Measurements from ENCODE around the gene ATP8A2. TPM values are rescaled to one million over a fixed set of nuclear protein-coding genes. Genes with fewer than 3 reads are reported as not detected.

Gene ATP8A2
- total RNA-seq, 3 donors from 2014 or later (not counting 1 experiment from before 2014, with no cell fraction given) = 0.43 to 0.68 (median 0.59) TPM

DNA sequence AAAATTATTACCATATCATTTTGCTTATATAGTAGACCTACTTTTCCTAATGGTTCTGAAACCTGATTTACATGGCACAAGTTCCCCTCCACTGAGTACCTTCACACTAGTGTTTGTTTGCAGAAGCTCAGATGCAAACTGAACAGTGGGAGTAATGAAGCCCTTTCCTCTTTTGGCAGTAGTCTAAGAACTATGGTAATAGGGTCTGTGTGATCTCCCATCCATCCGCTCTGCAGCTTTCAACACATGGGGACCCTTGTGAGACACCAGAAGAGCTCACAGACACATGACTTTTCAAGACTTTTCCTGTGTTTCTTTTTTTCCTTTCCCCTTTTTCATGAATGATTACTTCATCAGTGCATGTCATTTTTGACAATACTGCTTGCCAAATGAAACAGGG is 336.0 kb downstream of the ATP8A2 start:
- H3K9me3 Mint-ChIP-seq = no peaks in the 10 kb centered on the region
- H3K4me1 Mint-ChIP-seq = no peaks in the 10 kb centered on the region

DNA sequence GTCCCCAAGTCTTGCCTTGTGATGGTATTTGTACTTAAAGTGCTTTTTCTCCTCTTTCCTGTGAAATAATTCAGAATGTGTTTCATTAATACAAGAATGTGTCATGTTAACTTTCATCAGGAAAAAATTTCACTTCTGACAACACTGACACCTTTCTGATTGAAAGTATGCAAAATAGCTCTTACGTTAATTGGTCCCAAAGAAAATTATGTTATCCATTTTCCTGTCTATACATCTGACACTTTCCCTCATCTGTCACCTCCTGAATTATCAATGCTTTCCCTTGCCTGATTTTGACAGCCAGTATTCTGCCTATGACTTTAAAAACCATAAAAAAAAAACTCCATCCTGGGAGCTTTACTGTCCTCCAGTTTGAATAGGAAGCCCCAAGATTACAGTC is 336.5 kb downstream of the ATP8A2 start:
- H3K27me3 ChIP-seq (ENCODE audit: control insufficient read depth, insufficient read depth, low read length) = peaks cover 5% of the 10 kb centered on the region
- no peaks in the 10 kb centered on the region for H3K9me3 Mint-ChIP-seq
- no peak overlapping the region for H3K27ac Mint-ChIP-seq
- TF ChIP-seq, protein P1, sequence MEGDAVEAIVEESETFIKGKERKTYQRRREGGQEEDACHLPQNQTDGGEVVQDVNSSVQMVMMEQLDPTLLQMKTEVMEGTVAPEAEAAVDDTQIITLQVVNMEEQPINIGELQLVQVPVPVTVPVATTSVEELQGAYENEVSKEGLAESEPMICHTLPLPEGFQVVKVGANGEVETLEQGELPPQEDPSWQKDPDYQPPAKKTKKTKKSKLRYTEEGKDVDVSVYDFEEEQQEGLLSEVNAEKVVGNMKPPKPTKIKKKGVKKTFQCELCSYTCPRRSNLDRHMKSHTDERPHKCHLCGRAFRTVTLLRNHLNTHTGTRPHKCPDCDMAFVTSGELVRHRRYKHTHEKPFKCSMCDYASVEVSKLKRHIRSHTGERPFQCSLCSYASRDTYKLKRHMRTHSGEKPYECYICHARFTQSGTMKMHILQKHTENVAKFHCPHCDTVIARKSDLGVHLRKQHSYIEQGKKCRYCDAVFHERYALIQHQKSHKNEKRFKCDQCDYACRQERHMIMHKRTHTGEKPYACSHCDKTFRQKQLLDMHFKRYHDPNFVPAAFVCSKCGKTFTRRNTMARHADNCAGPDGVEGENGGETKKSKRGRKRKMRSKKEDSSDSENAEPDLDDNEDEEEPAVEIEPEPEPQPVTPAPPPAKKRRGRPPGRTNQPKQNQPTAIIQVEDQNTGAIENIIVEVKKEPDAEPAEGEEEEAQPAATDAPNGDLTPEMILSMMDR (IDR thresholded peaks at IDR 0.05) = no peak
- H3K4me1 Mint-ChIP-seq = no peaks in the 10 kb centered on the region
- 94% methylated on average over 1 of the region's 1 CpG for WGBS (ENCODE audit: insufficient coverage)
- no peaks in the 10 kb centered on the region for H3K36me3 ChIP-seq (ENCODE audit: control insufficient read depth, insufficient read depth, low read length)
- no peak overlapping the region for H3K4me3 Mint-ChIP-seq
- no peak for DNase-seq
- intact Hi-C loops (cut with micrococcal nuclease) = no loop called here
- no peak overlapping the region for H3K27ac ChIP-seq (ENCODE audit: low read length)
- H3K4me1 ChIP-seq (ENCODE audit: control insufficient read depth, insufficient read depth, low read length) = no peaks in the 10 kb centered on the region
- no peaks in the 10 kb centered on the region for H3K36me3 Mint-ChIP-seq
- H3K9me3 ChIP-seq (ENCODE audit: control insufficient read depth, insufficient read depth, low read length) = no peaks in the 10 kb centered on the region
- H3K4me3 ChIP-seq (ENCODE audit: low read length) = no peak overlapping the region
- no peak for ATAC-seq
- peaks cover 10 to 44% of the 10 kb centered on the region in 2 donors for H3K27me3 Mint-ChIP-seq (ENCODE audit: low read depth in 2 of 2)

More for the DNA sequence above, 336.0 kb downstream of the ATP8A2 start:
- WGBS (ENCODE audit: insufficient coverage) = 93% methylated on average over 1 of the region's 1 CpG
- DNase-seq = no peak
- Mint-ChIP-seq H3K4me3 (no peak overlapping the region), H3K27me3 (ENCODE audit: low read depth in 2 of 2) (peaks cover 12 to 38% of the 10 kb centered on the region in 2 donors), H3K36me3 (no peaks in the 10 kb centered on the region), H3K27ac (no peak overlapping the region)
- peaks cover 5% of the 10 kb centered on the region for H3K27me3 ChIP-seq (ENCODE audit: control insufficient read depth, insufficient read depth, low read length)
- H3K36me3 ChIP-seq (ENCODE audit: control insufficient read depth, insufficient read depth, low read length) = no peaks in the 10 kb centered on the region
- no peak overlapping the region for H3K4me3 ChIP-seq (ENCODE audit: low read length)
- no peak for ATAC-seq
- H3K27ac ChIP-seq (ENCODE audit: low read length) = no peak overlapping the region
- TF ChIP-seq, protein P1 (IDR thresholded peaks at IDR 0.05) = no peak
- no peaks in the 10 kb centered on the region for H3K4me1 ChIP-seq (ENCODE audit: control insufficient read depth, insufficient read depth, low read length)
- intact Hi-C loops (cut with micrococcal nuclease) = no loop called here
- no peaks in the 10 kb centered on the region for H3K9me3 ChIP-seq (ENCODE audit: control insufficient read depth, insufficient read depth, low read length)

DNA sequence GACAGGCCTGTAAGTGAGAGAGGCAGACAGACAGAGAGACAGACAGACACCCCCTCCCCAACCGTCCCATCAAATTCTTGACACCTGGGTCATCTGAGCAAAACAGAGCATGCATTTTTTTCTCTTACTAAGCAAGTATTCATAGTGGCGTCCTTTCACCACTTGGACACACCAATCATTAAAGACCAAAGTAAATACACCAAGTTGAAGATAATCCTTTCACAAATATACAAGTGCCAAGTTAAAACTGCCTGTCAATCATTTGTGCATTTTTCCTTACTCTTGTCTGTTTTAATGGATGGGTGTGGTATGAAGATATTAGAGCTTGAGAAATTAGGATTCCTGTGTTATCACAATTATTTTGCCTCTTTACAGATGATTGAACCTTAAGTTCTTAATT is 337.3 kb downstream of the ATP8A2 start:
- H3K36me3 Mint-ChIP-seq = no peaks in the 10 kb centered on the region
- H3K4me3 ChIP-seq (ENCODE audit: low read length) = no peak overlapping the region
- ATAC-seq (no peak), DNase-seq (no peak)
- H3K4me1 Mint-ChIP-seq = no peaks in the 10 kb centered on the region
- H3K36me3 ChIP-seq (ENCODE audit: control insufficient read depth, insufficient read depth, low read length) = no peaks in the 10 kb centered on the region
- no peaks in the 10 kb centered on the region for H3K9me3 ChIP-seq (ENCODE audit: control insufficient read depth, insufficient read depth, low read length)
- no peaks in the 10 kb centered on the region for H3K4me1 ChIP-seq (ENCODE audit: control insufficient read depth, insufficient read depth, low read length)
- H3K27me3 Mint-ChIP-seq (ENCODE audit: low read depth in 2 of 2) = peaks cover 13 to 52% of the 10 kb centered on the region in 2 donors
- H3K27me3 ChIP-seq (ENCODE audit: control insufficient read depth, insufficient read depth, low read length) = peaks cover 8% of the 10 kb centered on the region
- 89% methylated on average over 2 of the region's 2 CpGs for WGBS (ENCODE audit: insufficient coverage)
- H3K4me3 Mint-ChIP-seq = no peak overlapping the region
- TF ChIP-seq, protein P1 (IDR thresholded peaks at IDR 0.05) = no peak
- no peak overlapping the region for H3K27ac Mint-ChIP-seq
- H3K27ac ChIP-seq (ENCODE audit: low read length) = no peak overlapping the region
- H3K9me3 Mint-ChIP-seq = no peaks in the 10 kb centered on the region
- intact Hi-C loops (cut with micrococcal nuclease) = no loop called here

DNA sequence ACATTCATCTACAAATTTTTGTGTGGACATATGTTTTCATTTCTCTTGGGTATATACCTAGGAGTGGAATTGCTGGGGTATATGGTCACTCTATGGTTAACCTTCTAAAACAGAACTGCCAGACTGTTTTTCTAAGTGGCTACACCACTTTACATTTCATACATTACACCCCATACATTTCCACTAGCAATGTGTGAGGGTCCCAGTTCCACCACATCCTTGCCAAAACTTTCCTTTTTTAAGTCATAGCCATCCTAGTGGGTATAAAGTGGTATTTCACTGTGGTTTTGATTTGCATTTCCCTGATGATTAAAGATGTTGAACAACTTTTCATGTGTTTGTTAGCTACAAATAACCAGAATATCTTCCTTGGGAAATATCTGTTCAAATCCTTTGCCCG is 344.0 kb downstream of the ATP8A2 start:
- no peaks in the 10 kb centered on the region for H3K36me3 ChIP-seq (ENCODE audit: control insufficient read depth, insufficient read depth, low read length)
- H3K27me3 ChIP-seq (ENCODE audit: control insufficient read depth, insufficient read depth, low read length) = peaks cover 10% of the 10 kb centered on the region
- ATAC-seq = peak in 1 of 3 donors; percentile 58
- no peak overlapping the region for H3K4me3 Mint-ChIP-seq
- no peak overlapping the region for H3K4me3 ChIP-seq (ENCODE audit: low read length)
- no peaks in the 10 kb centered on the region for H3K9me3 Mint-ChIP-seq
- peaks cover 5% of the 10 kb centered on the region for H3K4me1 ChIP-seq (ENCODE audit: control insufficient read depth, insufficient read depth, low read length)
- TF ChIP-seq, protein P1 (IDR thresholded peaks at IDR 0.05) = no peak
- DNase-seq = no peak
- intact Hi-C loops (cut with micrococcal nuclease) = no loop called here
- no peaks in the 10 kb centered on the region for H3K9me3 ChIP-seq (ENCODE audit: control insufficient read depth, insufficient read depth, low read length)
- peaks cover 28 to 63% of the 10 kb centered on the region in 2 donors for H3K27me3 Mint-ChIP-seq (ENCODE audit: low read depth in 2 of 2)
- H3K27ac Mint-ChIP-seq = no peak overlapping the region
- H3K36me3 Mint-ChIP-seq = no peaks in the 10 kb centered on the region
- no peak overlapping the region for H3K27ac ChIP-seq (ENCODE audit: low read length)
- H3K4me1 Mint-ChIP-seq = peaks cover 13 to 15% of the 10 kb centered on the region in 2 donors
- WGBS (ENCODE audit: insufficient coverage) = no CpG with 5 or more reads among the region's 1 CpG

Data from natural killer cell (primary cell).